ENCODE results near the gene RNF31. TPM values are rescaled to one million over a fixed set of nuclear protein-coding genes. Genes with fewer than 3 reads are reported as not detected.

Gene RNF31
- total and polyA plus RNA-seq, 2 of the 13 experiments (the other 11 are each of a cell fraction or from before 2014, with no cell fraction given), result 48.2 to 86.8 TPM

GRCh38 chr14:24114532-24115421, 32.5 kb upstream of the RNF31 start, which contains the start of the genes DCAF11 and NRL (continued):
- 0 out of 2 replicates have a peak, but pooled peaks have one; percentile 90 for TF ChIP-seq THAP8 (CRISPR knock-in tag; IDR thresholded peaks at IDR 0.05; ENCODE audit: borderline replicate concordance)
- TF ChIP-seq, protein P1, sequence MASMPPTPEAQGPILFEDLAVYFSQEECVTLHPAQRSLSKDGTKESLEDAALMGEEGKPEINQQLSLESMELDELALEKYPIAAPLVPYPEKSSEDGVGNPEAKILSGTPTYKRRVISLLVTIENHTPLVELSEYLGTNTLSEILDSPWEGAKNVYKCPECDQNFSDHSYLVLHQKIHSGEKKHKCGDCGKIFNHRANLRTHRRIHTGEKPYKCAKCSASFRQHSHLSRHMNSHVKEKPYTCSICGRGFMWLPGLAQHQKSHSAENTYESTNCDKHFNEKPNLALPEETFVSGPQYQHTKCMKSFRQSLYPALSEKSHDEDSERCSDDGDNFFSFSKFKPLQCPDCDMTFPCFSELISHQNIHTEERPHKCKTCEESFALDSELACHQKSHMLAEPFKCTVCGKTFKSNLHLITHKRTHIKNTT (CRISPR knock-in tag; IDR thresholded peaks at IDR 0.05), result no peak
- peak; percentile 89 for TF ChIP-seq ZMAT3 (CRISPR knock-in tag; conservative IDR thresholded peaks at IDR 0.05)
- no peak for TF ChIP-seq ZEB1 (IDR thresholded peaks at IDR 0.05; ENCODE audit: insufficient replicate concordance, low read depth)
- no peak; the same call in 1 of the 2 replicates for TF ChIP-seq TP53 (CRISPR knock-in tag; conservative IDR thresholded peaks at IDR 0.05)
- no peak for TF ChIP-seq SP4 (CRISPR knock-in tag; IDR thresholded peaks at IDR 0.05)
- peak; percentile 99 for TF ChIP-seq MXD4 (CRISPR knock-in tag; IDR thresholded peaks at IDR 0.05)
- TF ChIP-seq XRCC5 (optimal IDR thresholded peaks at IDR 0.05; ENCODE audit: low read length), result peak; percentile 94
- peak; percentile 100 for TF ChIP-seq MEIS2 (CRISPR knock-in tag; IDR thresholded peaks at IDR 0.05)
- peak; percentile 45 for TF ChIP-seq HCFC1 (IDR thresholded peaks at IDR 0.05; ENCODE audit: low read depth, low read length)
- peak; percentile 88 for TF ChIP-seq ZNF792 (CRISPR knock-in tag; IDR thresholded peaks at IDR 0.05)
- TF ChIP-seq ZNF282 (IDR thresholded peaks at IDR 0.05; ENCODE audit: partially characterized antibody), result no peak
- TF ChIP-seq PHB2 (IDR thresholded peaks at IDR 0.05; ENCODE audit: partially characterized antibody), result no peak
- TF ChIP-seq, protein P2, sequence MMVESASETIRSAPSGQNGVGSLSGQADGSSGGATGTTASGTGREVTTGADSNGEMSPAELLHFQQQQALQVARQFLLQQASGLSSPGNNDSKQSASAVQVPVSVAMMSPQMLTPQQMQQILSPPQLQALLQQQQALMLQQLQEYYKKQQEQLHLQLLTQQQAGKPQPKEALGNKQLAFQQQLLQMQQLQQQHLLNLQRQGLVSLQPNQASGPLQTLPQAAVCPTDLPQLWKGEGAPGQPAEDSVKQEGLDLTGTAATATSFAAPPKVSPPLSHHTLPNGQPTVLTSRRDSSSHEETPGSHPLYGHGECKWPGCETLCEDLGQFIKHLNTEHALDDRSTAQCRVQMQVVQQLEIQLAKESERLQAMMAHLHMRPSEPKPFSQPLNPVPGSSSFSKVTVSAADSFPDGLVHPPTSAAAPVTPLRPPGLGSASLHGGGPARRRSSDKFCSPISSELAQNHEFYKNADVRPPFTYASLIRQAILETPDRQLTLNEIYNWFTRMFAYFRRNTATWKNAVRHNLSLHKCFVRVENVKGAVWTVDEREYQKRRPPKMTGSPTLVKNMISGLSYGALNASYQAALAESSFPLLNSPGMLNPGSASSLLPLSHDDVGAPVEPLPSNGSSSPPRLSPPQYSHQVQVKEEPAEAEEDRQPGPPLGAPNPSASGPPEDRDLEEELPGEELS (CRISPR knock-in tag; IDR thresholded peaks at IDR 0.05), result peak; percentile 90
- peak; percentile 99 for TF ChIP-seq ZMYM2 (CRISPR knock-in tag; IDR thresholded peaks at IDR 0.05)
- TF ChIP-seq ZNF670 (CRISPR knock-in tag; IDR thresholded peaks at IDR 0.05; ENCODE audit: borderline replicate concordance), result no peak
- TF ChIP-seq, protein P3, sequence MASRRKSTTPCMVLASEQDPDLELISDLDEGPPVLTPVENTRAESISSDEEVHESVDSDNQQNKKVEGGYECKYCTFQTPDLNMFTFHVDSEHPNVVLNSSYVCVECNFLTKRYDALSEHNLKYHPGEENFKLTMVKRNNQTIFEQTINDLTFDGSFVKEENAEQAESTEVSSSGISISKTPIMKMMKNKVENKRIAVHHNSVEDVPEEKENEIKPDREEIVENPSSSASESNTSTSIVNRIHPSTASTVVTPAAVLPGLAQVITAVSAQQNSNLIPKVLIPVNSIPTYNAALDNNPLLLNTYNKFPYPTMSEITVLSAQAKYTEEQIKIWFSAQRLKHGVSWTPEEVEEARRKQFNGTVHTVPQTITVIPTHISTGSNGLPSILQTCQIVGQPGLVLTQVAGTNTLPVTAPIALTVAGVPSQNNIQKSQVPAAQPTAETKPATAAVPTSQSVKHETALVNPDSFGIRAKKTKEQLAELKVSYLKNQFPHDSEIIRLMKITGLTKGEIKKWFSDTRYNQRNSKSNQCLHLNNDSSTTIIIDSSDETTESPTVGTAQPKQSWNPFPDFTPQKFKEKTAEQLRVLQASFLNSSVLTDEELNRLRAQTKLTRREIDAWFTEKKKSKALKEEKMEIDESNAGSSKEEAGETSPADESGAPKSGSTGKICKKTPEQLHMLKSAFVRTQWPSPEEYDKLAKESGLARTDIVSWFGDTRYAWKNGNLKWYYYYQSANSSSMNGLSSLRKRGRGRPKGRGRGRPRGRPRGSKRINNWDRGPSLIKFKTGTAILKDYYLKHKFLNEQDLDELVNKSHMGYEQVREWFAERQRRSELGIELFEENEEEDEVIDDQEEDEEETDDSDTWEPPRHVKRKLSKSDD (CRISPR knock-in tag; IDR thresholded peaks at IDR 0.05; ENCODE audit: low read depth), result peak; percentile 99
- TF ChIP-seq, protein P4, sequence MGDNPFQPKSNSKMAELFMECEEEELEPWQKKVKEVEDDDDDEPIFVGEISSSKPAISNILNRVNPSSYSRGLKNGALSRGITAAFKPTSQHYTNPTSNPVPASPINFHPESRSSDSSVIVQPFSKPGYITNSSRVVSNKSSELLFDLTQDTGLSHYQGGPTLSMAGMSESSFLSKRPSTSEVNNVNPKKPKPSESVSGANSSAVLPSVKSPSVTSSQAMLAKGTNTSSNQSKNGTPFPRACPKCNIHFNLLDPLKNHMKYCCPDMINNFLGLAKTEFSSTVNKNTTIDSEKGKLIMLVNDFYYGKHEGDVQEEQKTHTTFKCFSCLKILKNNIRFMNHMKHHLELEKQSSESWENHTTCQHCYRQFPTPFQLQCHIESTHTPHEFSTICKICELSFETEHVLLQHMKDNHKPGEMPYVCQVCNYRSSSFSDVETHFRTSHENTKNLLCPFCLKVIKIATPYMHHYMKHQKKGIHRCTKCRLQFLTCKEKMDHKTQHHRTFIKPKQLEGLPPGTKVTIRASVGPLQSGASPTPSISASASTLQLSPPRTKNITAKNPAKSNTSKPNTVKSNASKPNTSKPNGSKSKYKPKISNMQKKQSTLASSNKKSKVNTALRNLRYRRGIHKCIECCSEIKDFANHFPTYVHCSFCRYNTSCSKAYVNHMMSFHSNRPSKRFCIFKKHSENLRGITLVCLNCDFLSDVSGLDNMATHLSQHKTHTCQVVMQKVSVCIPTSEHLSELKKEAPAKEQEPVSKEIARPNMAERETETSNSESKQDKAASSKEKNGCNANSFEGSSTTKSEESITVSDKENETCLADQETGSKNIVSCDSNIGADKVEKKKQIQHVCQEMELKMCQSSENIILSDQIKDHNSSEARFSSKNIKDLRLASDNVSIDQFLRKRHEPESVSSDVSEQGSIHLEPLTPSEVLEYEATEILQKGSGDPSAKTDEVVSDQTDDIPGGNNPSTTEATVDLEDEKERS (CRISPR knock-in tag; IDR thresholded peaks at IDR 0.05), result peak; percentile 99
- TF ChIP-seq ZNF816 (CRISPR knock-in tag; IDR thresholded peaks at IDR 0.05; ENCODE audit: borderline replicate concordance), result no peak
- TF ChIP-seq SP1 (IDR thresholded peaks at IDR 0.05), result peak; percentile 96
- TF ChIP-seq SP1 (CRISPR knock-in tag; IDR thresholded peaks at IDR 0.05), result peak; percentile 100

Measured in HepG2 (cell line).